Natural killer cell (primary cell): ENCODE measurements around the gene MNDA. TPM values are rescaled to one million over a fixed set of nuclear protein-coding genes. Genes with fewer than 3 reads are reported as not detected.

ENCODE experiments used
- ATAC-seq, 3 donors: fragments of 150-1000 bp in 2 of 3; fragments of 200-7000 bp in 1 of 3; cut with Tn5 transposase; 1 replicate in 1 of 3; 2 replicates in 2 of 3; pipeline ENCODE4 v1.10.0; 2021; ENCODE audit warnings: mild to moderate bottlenecking in 2 of 3, moderate library complexity in 2 of 3
- DNase-seq, 2 donors: peaks; one replicate each; pipeline versions ENCODE4 v3.0.0 to v3.0.0-alpha.2; 2013 to 2021; ENCODE audit warnings: mixed read lengths in 1 of 2
- H3K27ac ChIP-seq: one replicate; pipeline ENCODE4 v1.5.1; 2013; ENCODE audit warnings: mild to moderate bottlenecking, low read length
- H3K27me3 ChIP-seq: one replicate; pipeline ENCODE4 v1.6.1; 2013; ENCODE audit warnings: low read length; ENCODE audit not compliant: control insufficient read depth, insufficient read depth
- H3K36me3 ChIP-seq: one replicate; pipeline ENCODE4 v1.6.1; 2013; ENCODE audit warnings: low read length; ENCODE audit not compliant: control insufficient read depth, insufficient read depth
- H3K4me1 ChIP-seq: one replicate; pipeline ENCODE4 v1.6.1; 2013; ENCODE audit warnings: low read length; ENCODE audit not compliant: control insufficient read depth, insufficient read depth
- H3K4me3 ChIP-seq: one replicate; pipeline ENCODE4 v1.5.1; 2013; ENCODE audit warnings: low read length
- H3K9me3 ChIP-seq: one replicate; pipeline ENCODE4 v1.6.1; 2013; ENCODE audit warnings: low read length; ENCODE audit not compliant: control insufficient read depth, insufficient read depth
- H3K27ac Mint-ChIP-seq, 2 donors: one replicate each; pipeline ENCODE4 v1.8.0; 2022; ENCODE audit warnings: mild to moderate bottlenecking in 2 of 2, mixed read lengths in 2 of 2, moderate library complexity in 1 of 2
- H3K27me3 Mint-ChIP-seq, 2 donors: one replicate each; pipeline ENCODE4 v1.8.0; 2022; ENCODE audit warnings: low read depth in 2 of 2, mixed read lengths in 2 of 2
- H3K36me3 Mint-ChIP-seq: one replicate; pipeline ENCODE4 v1.8.0; 2022; ENCODE audit warnings: mixed read lengths
- H3K4me1 Mint-ChIP-seq, 2 donors: one replicate each; pipeline ENCODE4 v1.8.0; 2022; ENCODE audit warnings: mixed read lengths in 2 of 2
- H3K4me3 Mint-ChIP-seq: one replicate; pipeline ENCODE4 v1.8.0; 2022; ENCODE audit warnings: mild to moderate bottlenecking, moderate library complexity, mixed read lengths
- H3K9me3 Mint-ChIP-seq, 2 donors: one replicate each; pipeline ENCODE4 v1.8.0; 2022; ENCODE audit warnings: mixed read lengths in 2 of 2
- CTCF ChIP-seq: fragments of 200-600 bp; IDR thresholded peaks from one replicate; pipeline ENCODE4 v1.8.0; 2022; ENCODE audit warnings: antibody characterized with exemption
- WGBS: methylation state at CpG from one replicate; pipeline ENCODE4 v1.1.7; 2013; ENCODE audit warnings: missing lambda C conversion rate; ENCODE audit not compliant: insufficient coverage; 5-methylcytosine and 5-hydroxymethylcytosine counted together
- intact Hi-C: fragments of 100-400 bp; cut with micrococcal nuclease; formaldehyde crosslinking; loops from one replicate; pipeline ENCODE4 v1.14.2; 2022
- total RNA-seq, 4 donors: library from RNA; stranded (reverse); fragments of 120-200 nt in 1 of 4; gene quantifications; one replicate each; pipeline versions ENCODE4 v1.2.3 to v1.2.4, GENCODE V29; 2013 to 2022

MNDA gene
- total RNA-seq, 3 donors from 2014 or later (not counting 1 experiment from before 2014, with no cell fraction given), result 3.3 to 14.3 (median 7.0) TPM

- H3K27me3 ChIP-seq, result no peaks in the 10 kb centered on the region
- no peak for TF ChIP-seq CTCF
- H3K9me3 Mint-ChIP-seq, result no peaks in the 10 kb centered on the region
- no peak overlapping the region for H3K4me3 Mint-ChIP-seq
- no peak overlapping the region for H3K27ac ChIP-seq
- H3K4me1 Mint-ChIP-seq, result peaks cover 22 to 29% of the 10 kb centered on the region in 2 donors
- no CpG with 5 or more reads among the region's 1 CpG for WGBS
- H3K4me1 ChIP-seq, result peaks cover 14% of the 10 kb centered on the region
- no peak overlapping the region for H3K4me3 ChIP-seq
- no peaks in the 10 kb centered on the region for H3K9me3 ChIP-seq
- no peaks in the 10 kb centered on the region for H3K36me3 Mint-ChIP-seq
- H3K27ac Mint-ChIP-seq, result peak overlapping the region in 1 of 2 donors; percentile 12
- H3K27me3 Mint-ChIP-seq, result no peaks in the 10 kb centered on the region
- DNase-seq (no peak), ATAC-seq (no peak)
- intact Hi-C loops, result no loop called here
- no peaks in the 10 kb centered on the region for H3K36me3 ChIP-seq
Observed at GRCh38 chr1:158821723-158822122, 9.4 kb upstream of the MNDA start.

DNA sequence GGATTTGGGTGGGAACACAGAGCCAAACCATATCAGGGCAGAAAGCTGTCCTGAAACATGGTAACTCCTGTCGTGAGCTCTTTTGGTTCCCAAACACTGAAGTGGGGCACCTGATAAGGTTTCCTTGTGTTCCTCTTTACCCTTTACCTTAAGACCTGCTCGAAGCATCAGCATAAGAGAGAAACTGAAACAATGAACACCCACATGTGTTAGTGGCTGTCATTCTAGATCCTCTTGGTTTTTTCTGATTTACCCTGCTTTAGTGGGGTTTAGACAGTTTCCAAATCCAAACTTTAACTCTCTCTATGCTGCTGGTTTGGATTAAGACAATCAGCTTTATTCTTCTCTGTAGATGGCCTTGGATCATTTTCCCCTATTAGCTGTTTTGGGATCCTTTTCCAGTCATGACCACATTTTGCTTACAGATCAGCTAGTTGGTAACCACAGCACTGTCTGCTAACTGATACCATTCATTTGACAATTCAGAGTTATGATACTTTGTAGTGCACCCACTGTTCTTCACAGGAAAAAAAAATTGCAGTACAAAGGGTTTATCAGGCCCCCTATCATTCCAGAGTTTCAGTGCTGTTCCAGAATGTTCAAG lies 975 bp upstream of the MNDA start:
- WGBS, result 64% methylated on average over 2 of the region's 2 CpGs
- H3K27me3 ChIP-seq, result no peaks in the 10 kb centered on the region
- peaks cover 9% of the 10 kb centered on the region for H3K36me3 Mint-ChIP-seq
- peaks cover 14% of the 10 kb centered on the region for H3K9me3 ChIP-seq
- DNase-seq, result no peak
- peak in 2 of 3 donors; percentile 30 to 50 for ATAC-seq
- no peak overlapping the region for H3K4me3 ChIP-seq
- no peaks in the 10 kb centered on the region for H3K27me3 Mint-ChIP-seq
- peaks cover 0 to 7% of the 10 kb centered on the region in 2 donors for H3K9me3 Mint-ChIP-seq
- peaks cover 4% of the 10 kb centered on the region for H3K4me1 ChIP-seq
- intact Hi-C loops, result no loop called here
- TF ChIP-seq CTCF, result no peak
- H3K27ac Mint-ChIP-seq, result peak overlapping the region; percentile 17 to 88
- H3K4me3 Mint-ChIP-seq, result no peak overlapping the region
- peaks cover 10 to 26% of the 10 kb centered on the region in 2 donors for H3K4me1 Mint-ChIP-seq
- H3K27ac ChIP-seq, result no peak overlapping the region
- H3K36me3 ChIP-seq, result no peaks in the 10 kb centered on the region

DNA sequence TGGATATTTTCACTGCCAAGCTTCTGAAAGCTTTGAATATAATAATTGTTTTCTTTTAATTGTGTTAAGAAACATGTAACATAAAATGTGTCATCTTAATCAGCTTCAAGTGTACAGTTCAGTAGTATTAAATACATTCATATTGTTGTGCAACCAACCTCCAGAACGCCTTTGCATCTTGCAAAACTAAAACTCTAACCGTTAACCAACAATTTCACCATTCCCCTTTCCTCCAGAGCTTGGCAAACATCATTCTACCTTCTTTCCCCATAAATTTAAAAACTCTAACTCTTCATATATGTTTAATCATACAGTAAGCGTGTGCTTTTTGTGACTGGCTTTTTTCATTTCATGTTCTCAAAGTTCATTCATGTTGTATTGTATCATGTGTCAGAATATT lies 2.1 kb downstream of the MNDA start:
- WGBS, result 92% methylated on average over 2 of the region's 3 CpGs
- ATAC-seq, result no peak

More for the DNA sequence above, 2.1 kb downstream of the MNDA start:
- peak overlapping the region; percentile 6 for H3K4me3 Mint-ChIP-seq
- Histone ChIP-seq H3K4me3 (peak overlapping the region; percentile 9), H3K27me3 (no peaks in the 10 kb centered on the region), H3K27ac (no peak overlapping the region), H3K9me3 (peaks cover 8% of the 10 kb centered on the region), H3K4me1 (peaks cover 4% of the 10 kb centered on the region), H3K36me3 (no peaks in the 10 kb centered on the region)
- H3K27me3 Mint-ChIP-seq, result peaks cover 0 to 1% of the 10 kb centered on the region in 2 donors
- peaks cover 0 to 7% of the 10 kb centered on the region in 2 donors for H3K9me3 Mint-ChIP-seq
- H3K36me3 Mint-ChIP-seq, result peaks cover 11% of the 10 kb centered on the region
- TF ChIP-seq CTCF, result no peak
- no peak for DNase-seq
- intact Hi-C loops, result no loop called here
- H3K27ac Mint-ChIP-seq, result no peak overlapping the region
- H3K4me1 Mint-ChIP-seq, result peaks cover 10 to 26% of the 10 kb centered on the region in 2 donors
